Mucosa of stomach (tissue), 1 donor: ENCODE data around the gene RAVER1.
A peak's percentile ranks its signal among the peaks of the same experiment; 100 is the strongest.
"Not testable (repeated sequence)": the region's sequence is repeated elsewhere in the genome, so short reads cannot be mapped to it uniquely, and the experiment has no call there.

Source experiments
- H3K27me3 ChIP-seq: one replicate; pipeline ENCODE4 v1.7.0; 2013; ENCODE audit warnings: mild to moderate bottlenecking, low read length; ENCODE audit not compliant: control insufficient read depth, insufficient read depth
- H3K36me3 ChIP-seq: one replicate; pipeline ENCODE4 v1.7.0; 2013; ENCODE audit warnings: low read length; ENCODE audit not compliant: control insufficient read depth, insufficient read depth
- H3K4me1 ChIP-seq: one replicate; pipeline ENCODE4 v1.7.0; 2013; ENCODE audit warnings: mild to moderate bottlenecking, low read length; ENCODE audit not compliant: control insufficient read depth, insufficient read depth
- H3K4me3 ChIP-seq: one replicate; pipeline ENCODE4 v1.7.0; 2013; ENCODE audit warnings: low read length
- H3K9ac ChIP-seq: one replicate; pipeline ENCODE4 v1.7.0; 2013; ENCODE audit warnings: mild to moderate bottlenecking, low read length, moderate library complexity
- H3K9me3 ChIP-seq: one replicate; pipeline ENCODE4 v1.7.0; 2013; ENCODE audit warnings: mild to moderate bottlenecking, low read length, moderate library complexity; ENCODE audit not compliant: control insufficient read depth
- donor health status: Pancreatic carcinoma.

The RAVER1 gene

DNA sequence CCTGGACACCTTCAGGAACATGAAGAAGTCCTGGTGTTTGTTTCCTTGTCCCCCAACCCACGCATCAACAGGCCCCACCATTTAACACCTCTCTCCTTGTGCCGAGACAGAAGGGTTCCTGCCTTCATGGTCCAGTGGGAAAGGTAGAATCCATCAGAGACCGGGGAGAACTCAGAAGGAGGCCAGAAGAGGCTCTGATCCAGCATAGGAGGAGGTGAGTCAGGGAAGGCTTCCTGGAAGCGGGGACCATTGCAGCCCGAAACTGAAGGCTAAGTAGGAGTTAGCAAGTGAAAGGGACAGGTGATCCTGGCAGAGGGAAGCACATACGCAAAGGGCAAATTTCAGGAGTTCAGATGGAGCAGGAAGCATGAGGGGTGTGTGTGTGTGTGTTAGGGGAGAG is 5.6 kb upstream of the RAVER1 start:
- H3K9ac ChIP-seq, result peak overlapping the region; percentile 34
- H3K4me3 ChIP-seq, result no peak overlapping the region
- peaks cover 9% of the 10 kb centered on the region for H3K4me1 ChIP-seq
- H3K9me3 ChIP-seq, result no peaks in the 10 kb centered on the region
- no peaks in the 10 kb centered on the region for H3K36me3 ChIP-seq
- no peaks in the 10 kb centered on the region for H3K27me3 ChIP-seq

DNA sequence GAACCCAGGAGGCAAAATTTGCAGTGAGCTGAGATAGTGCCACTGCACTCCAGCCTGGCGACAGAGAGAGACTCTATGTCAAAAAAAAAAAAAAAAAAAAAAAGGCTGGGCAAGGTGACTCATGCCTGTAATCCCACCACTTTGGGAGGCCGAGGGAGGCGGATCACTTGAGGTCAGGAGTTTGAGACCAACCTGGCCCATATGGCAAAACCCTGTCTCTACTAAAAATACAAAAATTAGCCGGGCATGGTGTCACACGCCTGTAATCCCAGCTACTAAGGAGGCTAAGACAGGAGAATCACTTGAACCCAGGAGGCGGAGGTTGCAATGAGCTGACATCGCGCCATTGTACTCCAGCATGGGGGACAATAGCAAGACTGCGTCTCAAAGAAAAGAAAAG is 3.4 kb upstream of the RAVER1 start:
- H3K9ac ChIP-seq, H3K9me3 ChIP-seq, H3K4me3 ChIP-seq, H3K36me3 ChIP-seq, H3K27me3 ChIP-seq: not testable (repeated sequence)
- H3K4me1 ChIP-seq, result peaks cover 19% of the 10 kb centered on the region

- no peaks in the 10 kb centered on the region for H3K9me3 ChIP-seq
- H3K27me3 ChIP-seq, result no peaks in the 10 kb centered on the region
- H3K4me3 ChIP-seq, result no peak overlapping the region
- peaks cover 19% of the 10 kb centered on the region for H3K4me1 ChIP-seq
- no peak overlapping the region for H3K9ac ChIP-seq
- H3K36me3 ChIP-seq, result no peaks in the 10 kb centered on the region
Measured at GRCh38 chr19:10335352-10335985, 2.1 kb upstream of the RAVER1 start.

DNA sequence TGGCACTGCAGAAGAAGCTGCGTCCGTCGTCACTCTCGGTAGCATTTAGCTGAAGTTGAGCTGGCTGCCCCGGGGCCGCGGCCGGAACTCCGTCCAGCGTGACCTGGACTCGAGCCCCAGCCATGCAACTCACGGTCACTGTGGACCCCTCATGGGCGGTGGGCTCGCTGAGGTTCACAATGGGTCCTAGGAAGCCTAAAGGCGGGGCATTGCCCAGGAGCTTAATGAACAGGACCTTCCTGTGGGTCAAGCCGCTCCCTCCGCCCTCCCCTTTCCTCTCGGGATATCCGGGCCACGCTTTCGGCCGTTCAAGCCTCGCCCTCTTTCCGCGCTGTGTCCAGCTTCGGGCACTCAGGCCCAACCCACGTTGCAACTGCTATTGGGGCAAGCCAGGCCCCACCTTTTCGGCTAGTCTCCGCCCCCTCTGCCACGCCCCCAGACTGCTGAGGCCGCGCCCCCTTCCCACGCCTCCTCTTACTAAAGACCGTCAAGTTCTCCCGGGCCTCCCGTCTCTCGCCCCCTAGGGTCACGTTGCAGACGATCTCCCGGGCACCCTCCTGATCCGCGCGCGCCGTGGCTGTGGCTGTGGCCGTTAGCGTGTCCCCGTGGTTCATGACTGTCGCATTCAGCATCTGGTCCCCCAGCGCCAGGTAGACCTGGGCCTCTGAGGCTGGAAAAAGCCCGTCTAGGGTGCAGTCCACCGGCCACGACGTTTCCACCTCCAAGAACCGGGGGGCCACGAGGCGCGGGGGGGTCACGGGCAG is 1.4 kb upstream of the RAVER1 start:
- Histone ChIP-seq H3K9ac (peak overlapping the region; percentile 45), H3K4me1 (peaks cover 19% of the 10 kb centered on the region), H3K4me3 (peak overlapping the region; percentile 79), H3K27me3 (no peaks in the 10 kb centered on the region), H3K36me3 (no peaks in the 10 kb centered on the region), H3K9me3 (no peaks in the 10 kb centered on the region)

- no peaks in the 10 kb centered on the region for H3K27me3 ChIP-seq
- H3K4me3 ChIP-seq, result peak overlapping the region; percentile 79
- no peaks in the 10 kb centered on the region for H3K9me3 ChIP-seq
- peak overlapping the region; percentile 45 for H3K9ac ChIP-seq
- no peaks in the 10 kb centered on the region for H3K36me3 ChIP-seq
- H3K4me1 ChIP-seq, result peaks cover 19% of the 10 kb centered on the region
Measured at GRCh38 chr19:10333758-10334587, 644 bp upstream of the RAVER1 start.

GRCh38 chr19:10332158-10332964 is 968 bp downstream of the RAVER1 start:
- H3K36me3 ChIP-seq, result peaks cover 5% of the 10 kb centered on the region
- H3K4me3 ChIP-seq, result peak overlapping the region; percentile 79
- no peaks in the 10 kb centered on the region for H3K27me3 ChIP-seq
- H3K9ac ChIP-seq, result peak overlapping the region; percentile 65
- H3K9me3 ChIP-seq, result no peaks in the 10 kb centered on the region
- H3K4me1 ChIP-seq, result peaks cover 19% of the 10 kb centered on the region

GRCh38 chr19:10329555-10329954 is 3.8 kb downstream of the RAVER1 start:
- peaks cover 5% of the 10 kb centered on the region for H3K36me3 ChIP-seq
- H3K4me3 ChIP-seq, result no peak overlapping the region
- H3K9me3 ChIP-seq, result no peaks in the 10 kb centered on the region
- H3K9ac ChIP-seq, result no peak overlapping the region
- H3K27me3 ChIP-seq, result no peaks in the 10 kb centered on the region
- peaks cover 15% of the 10 kb centered on the region for H3K4me1 ChIP-seq

DNA sequence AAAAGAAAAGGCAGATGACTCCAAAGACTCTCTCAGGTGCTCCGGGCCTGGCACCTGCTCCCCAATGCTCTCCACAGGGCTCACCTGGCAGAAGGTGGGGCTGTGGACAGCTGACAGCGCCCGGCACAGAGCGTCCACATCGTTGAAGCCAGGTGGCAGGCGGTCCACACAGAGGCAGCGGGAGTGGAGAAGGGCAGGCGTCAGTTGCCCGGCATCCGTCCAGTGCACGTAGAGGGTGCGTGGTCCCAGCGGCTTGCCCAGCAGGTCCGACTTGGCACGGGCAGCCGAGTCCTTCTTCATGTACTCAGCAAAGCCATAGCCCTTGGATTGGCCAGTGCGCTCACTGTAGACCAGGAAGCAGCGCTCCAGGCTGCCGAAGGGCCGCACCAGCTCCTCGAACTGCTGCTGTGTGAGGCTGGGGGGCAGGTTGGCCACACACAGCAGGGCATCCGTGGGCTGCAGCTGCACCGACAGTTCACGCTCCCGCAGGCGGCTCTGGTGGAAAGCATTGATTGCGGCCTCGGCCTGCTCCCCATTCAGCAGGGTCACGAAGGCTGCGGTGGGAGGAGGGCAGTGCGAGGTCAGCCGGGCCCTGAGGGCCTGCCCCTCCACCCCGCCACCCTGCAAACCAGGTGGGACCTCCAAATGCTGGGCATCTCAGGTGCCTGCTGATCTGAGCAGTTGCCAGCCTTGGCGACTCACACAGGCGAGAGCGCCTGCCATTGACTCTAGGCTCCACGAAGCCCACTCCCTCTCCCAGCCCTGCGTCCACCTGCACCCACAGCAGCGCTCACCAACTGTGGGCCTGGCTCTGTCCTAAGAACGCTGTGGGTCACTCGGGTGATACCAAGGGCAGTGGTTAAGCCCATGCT is 4.5 kb downstream of the RAVER1 start:
- no peak overlapping the region for H3K9ac ChIP-seq
- peaks cover 5% of the 10 kb centered on the region for H3K36me3 ChIP-seq
- H3K4me1 ChIP-seq, result peaks cover 10% of the 10 kb centered on the region
- H3K4me3 ChIP-seq, result no peak overlapping the region
- no peaks in the 10 kb centered on the region for H3K27me3 ChIP-seq
- H3K9me3 ChIP-seq, result no peaks in the 10 kb centered on the region

DNA sequence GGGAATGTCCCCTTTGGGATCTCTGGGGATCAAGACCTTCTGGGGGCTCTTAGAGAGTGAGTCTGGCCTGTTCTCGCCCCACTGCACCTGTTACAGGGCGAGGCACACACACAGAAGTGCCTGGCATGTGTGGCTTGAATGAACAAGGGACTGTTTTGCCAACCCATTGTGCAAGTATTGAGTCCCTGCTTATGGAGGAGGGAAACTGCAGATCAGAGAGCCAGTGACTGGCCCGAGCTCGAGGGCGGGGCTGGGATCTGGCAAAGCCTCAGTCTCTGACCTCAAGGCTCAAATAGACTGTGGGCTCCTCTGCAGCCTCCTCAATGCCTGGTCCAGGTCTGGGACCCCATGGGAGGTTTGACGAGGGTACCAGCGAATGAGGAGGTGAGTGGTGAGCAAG is 5.5 kb downstream of the RAVER1 start:
- Histone ChIP-seq H3K4me1 (peaks cover 10% of the 10 kb centered on the region), H3K27me3 (no peaks in the 10 kb centered on the region), H3K9ac (no peak overlapping the region), H3K36me3 (peaks cover 5% of the 10 kb centered on the region), H3K4me3 (no peak overlapping the region), H3K9me3 (no peaks in the 10 kb centered on the region)

- H3K9ac ChIP-seq, result no peak overlapping the region
- no peaks in the 10 kb centered on the region for H3K9me3 ChIP-seq
- H3K36me3 ChIP-seq, result peaks cover 5% of the 10 kb centered on the region
- no peak overlapping the region for H3K4me3 ChIP-seq
- H3K4me1 ChIP-seq, result peaks cover 8% of the 10 kb centered on the region
- H3K27me3 ChIP-seq, result no peaks in the 10 kb centered on the region
Measured at GRCh38 chr19:10325732-10326131, 7.6 kb downstream of the RAVER1 start.
